Gastrocnemius medialis (tissue), 4 donors: ENCODE measurements around the gene GALNT6. TPM values are rescaled to one million over a fixed set of nuclear protein-coding genes. Genes with fewer than 3 reads are reported as not detected.

Source experiments
- ATAC-seq, 2 donors: fragments of 150-250 bp; one replicate each; pipeline ENCODE4 v1.9.1; 2016
- DNase-seq, 2 donors: peaks; one replicate each; pipeline ENCODE4 v3.0.0-alpha.2; 2019
- H3K27ac ChIP-seq, 4 donors: fragments of 200-600 bp; sonication (generic); 1 replicate in 1 of 4; 2 replicates in 3 of 4; pipeline ENCODE4 v1.5.1; 2016 to 2018; ENCODE audit warnings: mild to moderate bottlenecking in 2 of 4, moderate library complexity in 1 of 4
- H3K27me3 ChIP-seq, 3 donors: fragments of 200-600 bp; sonication (generic) in 2 of 3; 1 replicate in 1 of 3; 2 replicates in 2 of 3; pipeline versions ENCODE4 v1.5.1 to v1.6.0; 2016 to 2019; ENCODE audit warnings: mild to moderate bottlenecking in 1 of 3, moderate library complexity in 1 of 3
- H3K36me3 ChIP-seq, 2 donors: fragments of 200-600 bp; sonication (generic) in 1 of 2; one replicate each; pipeline ENCODE4 v1.5.1; 2017 to 2018
- H3K4me1 ChIP-seq, 2 donors: fragments of 200-600 bp; sonication (generic) in 1 of 2; one replicate each; pipeline ENCODE4 v1.5.1; 2016 to 2017; ENCODE audit warnings: mild to moderate bottlenecking in 2 of 2
- H3K4me3 ChIP-seq, 4 donors: fragments of 200-600 bp; sonication (generic) in 3 of 4; 1 replicate in 1 of 4; 2 replicates in 3 of 4; pipeline ENCODE4 v1.5.1; 2016 to 2019; ENCODE audit warnings: mild to moderate bottlenecking in 2 of 4
- H3K9me3 ChIP-seq, 3 donors: fragments of 200-600 bp; sonication (generic) in 2 of 3; 1 replicate in 1 of 3; 2 replicates in 2 of 3; pipeline ENCODE4 v1.5.1; 2016 to 2019
- POLR2A ChIP-seq, 2 donors: fragments of 450-650 bp; IDR thresholded peaks; one replicate each; pipeline ENCODE4 v1.6.1; 2017; ENCODE audit warnings: antibody characterized with exemption in 2 of 2, mild to moderate bottlenecking in 2 of 2, moderate library complexity in 2 of 2
- in situ Hi-C, 4 donors: fragments of 200-750 bp; cut with MboI; loops; one replicate each; pipeline versions ENCODE4 v1.15.0 to v1.8.0; 2017; ENCODE audit warnings: low sequenced_read_pairs in 4 of 4
- intact Hi-C: fragments of 100-400 bp; cut with DNase I; formaldehyde crosslinking; loops from one replicate; pipeline ENCODE4 v1.15.1; 2023; ENCODE audit warnings: low total_unique reads
- total RNA-seq, 4 donors: library from RNA; depleted of rRNA; stranded (reverse); fragments of >200 nt; gene quantifications; one replicate each; pipeline versions ENCODE4 v1.1.0 to v1.2.3, GENCODE V29; 2016
- TF ChIP-seq, protein P1 (sequence below), 5 experiments: fragments of 450-650 bp in 3 of 5; fragments of 200-600 bp in 2 of 5; sonication (generic) in 2 of 5; IDR thresholded peaks in 4 of 5; conservative IDR thresholded peaks in 1 of 5; 1 replicate in 4 of 5; 2 replicates in 1 of 5; pipeline ENCODE4 v1.5.1; 2016 to 2019; ENCODE audit warnings: antibody characterized with exemption in 5 of 5, mild to moderate bottlenecking in 3 of 5, moderate library complexity in 3 of 5

The GALNT6 gene
- total RNA-seq, 4 donors from 2014 or later, result 0.24 to 0.51 (median 0.37) TPM

DNA sequence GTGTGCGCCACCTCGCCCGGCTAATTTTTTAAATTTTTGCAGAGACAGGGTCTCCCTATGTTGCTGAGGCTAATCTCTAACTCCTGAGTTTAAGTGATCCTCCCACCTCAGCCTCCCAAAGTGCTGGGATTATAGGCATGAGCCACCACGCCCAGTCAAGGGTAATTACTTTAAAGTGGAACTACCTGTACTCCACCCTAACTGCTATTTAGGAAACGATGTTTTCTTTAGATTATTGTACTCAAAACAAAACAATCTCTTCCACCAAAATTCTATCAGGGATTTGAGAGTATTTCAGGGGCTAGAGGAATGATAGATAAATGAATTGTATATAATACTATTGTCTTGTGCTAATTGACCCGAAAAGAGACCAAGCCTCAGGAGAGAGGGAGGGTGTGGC, 57.7 kb downstream of the GALNT6 start:
- ATAC-seq, result no peak
- no peak overlapping the region for H3K4me3 ChIP-seq
- no peak for DNase-seq
- H3K36me3 ChIP-seq, result no peaks in the 10 kb centered on the region
- no peak overlapping the region for H3K27ac ChIP-seq
- in situ Hi-C loops (loop anchor here in 2 of 4 donors (25.0 kb wide), 2 partner anchors 496 to 521 kb away; partner anchors contain the start of gene TMPRSS12 (in 1 of the 2)), intact Hi-C loops (no loop called here)
- TF ChIP-seq, protein P1, sequence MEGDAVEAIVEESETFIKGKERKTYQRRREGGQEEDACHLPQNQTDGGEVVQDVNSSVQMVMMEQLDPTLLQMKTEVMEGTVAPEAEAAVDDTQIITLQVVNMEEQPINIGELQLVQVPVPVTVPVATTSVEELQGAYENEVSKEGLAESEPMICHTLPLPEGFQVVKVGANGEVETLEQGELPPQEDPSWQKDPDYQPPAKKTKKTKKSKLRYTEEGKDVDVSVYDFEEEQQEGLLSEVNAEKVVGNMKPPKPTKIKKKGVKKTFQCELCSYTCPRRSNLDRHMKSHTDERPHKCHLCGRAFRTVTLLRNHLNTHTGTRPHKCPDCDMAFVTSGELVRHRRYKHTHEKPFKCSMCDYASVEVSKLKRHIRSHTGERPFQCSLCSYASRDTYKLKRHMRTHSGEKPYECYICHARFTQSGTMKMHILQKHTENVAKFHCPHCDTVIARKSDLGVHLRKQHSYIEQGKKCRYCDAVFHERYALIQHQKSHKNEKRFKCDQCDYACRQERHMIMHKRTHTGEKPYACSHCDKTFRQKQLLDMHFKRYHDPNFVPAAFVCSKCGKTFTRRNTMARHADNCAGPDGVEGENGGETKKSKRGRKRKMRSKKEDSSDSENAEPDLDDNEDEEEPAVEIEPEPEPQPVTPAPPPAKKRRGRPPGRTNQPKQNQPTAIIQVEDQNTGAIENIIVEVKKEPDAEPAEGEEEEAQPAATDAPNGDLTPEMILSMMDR (IDR thresholded peaks at IDR 0.05 in 4 of 5, conservative IDR thresholded peaks at IDR 0.05 in 1 of 5), result no peak
- no peak for TF ChIP-seq POLR2A (IDR thresholded peaks at IDR 0.05)
- H3K4me1 ChIP-seq, result no peaks in the 10 kb centered on the region
- no peaks in the 10 kb centered on the region for H3K9me3 ChIP-seq
- no peaks in the 10 kb centered on the region for H3K27me3 ChIP-seq

DNA sequence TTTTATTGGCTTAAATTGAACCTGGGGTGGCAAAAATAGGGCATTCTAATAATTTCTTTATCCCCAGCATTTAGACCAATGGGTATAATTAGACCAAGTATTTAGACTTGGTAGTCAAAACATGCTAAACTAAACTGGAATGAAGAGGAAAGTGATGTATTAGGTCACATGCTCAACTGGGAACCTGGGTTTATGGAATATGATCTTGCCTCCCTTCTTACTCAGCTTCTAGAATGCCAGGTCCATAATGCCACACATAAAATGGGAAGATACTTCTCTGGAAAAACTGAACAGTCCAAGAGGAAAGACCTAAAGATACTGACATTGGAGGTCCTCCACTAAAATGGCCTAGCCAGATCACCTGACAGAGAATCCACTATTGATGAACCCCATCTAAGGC, 61.0 kb downstream of the GALNT6 start:
- H3K27ac ChIP-seq, result no peak overlapping the region
- H3K4me1 ChIP-seq, result peaks cover 0 to 5% of the 10 kb centered on the region in 2 donors
- H3K4me3 ChIP-seq, result no peak overlapping the region
- DNase-seq (no peak), ATAC-seq (no peak)
- TF ChIP-seq POLR2A (IDR thresholded peaks at IDR 0.05), result no peak
- TF ChIP-seq, protein P1 (IDR thresholded peaks at IDR 0.05 in 4 of 5, conservative IDR thresholded peaks at IDR 0.05 in 1 of 5), result no peak
- intact Hi-C loops (no loop called here), in situ Hi-C loops (loop anchor here in 2 of 4 donors (25.0 kb wide), 2 partner anchors 493 to 518 kb away; partner anchors contain the start of gene TMPRSS12 (in 1 of the 2))
- no peaks in the 10 kb centered on the region for H3K36me3 ChIP-seq
- H3K9me3 ChIP-seq, result no peaks in the 10 kb centered on the region
- no peaks in the 10 kb centered on the region for H3K27me3 ChIP-seq

DNA sequence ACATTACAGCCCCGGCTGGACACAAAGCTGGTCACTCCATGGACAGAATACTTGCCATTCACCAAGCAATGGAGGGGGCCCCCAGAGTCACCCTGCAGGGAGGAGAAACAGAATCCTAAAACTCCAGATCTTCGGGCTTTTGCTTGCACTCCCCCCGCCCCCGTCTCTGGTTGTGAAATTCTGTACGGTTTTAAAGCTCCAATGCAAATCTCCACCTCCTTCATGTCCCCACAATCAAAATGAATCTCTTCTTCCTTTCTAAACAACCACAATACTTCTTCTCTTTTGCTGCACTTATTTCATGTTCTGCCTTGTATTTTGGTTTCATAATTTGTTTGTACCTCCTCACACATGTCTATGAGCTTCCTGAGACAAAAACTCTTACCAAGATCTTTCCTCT, 61.5 kb downstream of the GALNT6 start:
- no peaks in the 10 kb centered on the region for H3K9me3 ChIP-seq
- DNase-seq, result no peak
- H3K4me3 ChIP-seq, result no peak overlapping the region
- H3K36me3 ChIP-seq, result no peaks in the 10 kb centered on the region
- H3K27me3 ChIP-seq, result no peaks in the 10 kb centered on the region
- no peak for TF ChIP-seq POLR2A (IDR thresholded peaks at IDR 0.05)
- TF ChIP-seq, protein P1 (IDR thresholded peaks at IDR 0.05 in 4 of 5, conservative IDR thresholded peaks at IDR 0.05 in 1 of 5), result no peak
- H3K4me1 ChIP-seq, result peaks cover 0 to 5% of the 10 kb centered on the region in 2 donors
- in situ Hi-C loops (loop anchor here in 2 of 4 donors (25.0 kb wide), 2 partner anchors 492 to 517 kb away; partner anchors contain the start of gene TMPRSS12 (in 1 of the 2)), intact Hi-C loops (no loop called here)
- no peak overlapping the region for H3K27ac ChIP-seq
- ATAC-seq, result no peak

DNA sequence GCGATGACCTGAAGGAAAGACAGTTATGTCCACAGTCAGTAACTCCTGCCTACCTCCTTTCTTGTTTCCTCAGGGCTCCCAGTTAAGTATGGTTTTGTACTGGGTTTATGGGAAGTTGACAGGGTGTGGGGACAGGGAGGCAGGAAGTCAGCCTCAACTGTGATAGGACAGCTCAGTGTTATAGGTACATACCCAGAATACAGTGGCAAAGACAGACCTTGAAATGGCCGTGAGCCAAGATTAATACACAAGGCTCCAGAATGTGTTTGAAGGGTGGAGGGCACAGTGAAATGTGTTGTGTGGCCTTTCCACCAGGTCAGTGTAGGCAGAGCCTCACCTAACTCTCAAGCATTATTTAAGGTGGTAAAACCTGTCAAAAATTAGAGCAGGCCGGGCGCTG, 62.6 kb downstream of the GALNT6 start:
- ATAC-seq (no peak), DNase-seq (no peak)
- in situ Hi-C loops, result loop anchor here in 2 of 4 donors (25.0 kb wide), 2 partner anchors 491 to 516 kb away; partner anchors contain the start of gene TMPRSS12 (in 1 of the 2)
- H3K27me3 ChIP-seq, result no peaks in the 10 kb centered on the region
- TF ChIP-seq POLR2A (IDR thresholded peaks at IDR 0.05), result no peak
- H3K9me3 ChIP-seq, result no peaks in the 10 kb centered on the region
- H3K27ac ChIP-seq, result no peak overlapping the region
- peaks cover 0 to 5% of the 10 kb centered on the region in 2 donors for H3K4me1 ChIP-seq
- no peaks in the 10 kb centered on the region for H3K36me3 ChIP-seq
- intact Hi-C loops, result no loop called here
- H3K4me3 ChIP-seq, result no peak overlapping the region

DNA sequence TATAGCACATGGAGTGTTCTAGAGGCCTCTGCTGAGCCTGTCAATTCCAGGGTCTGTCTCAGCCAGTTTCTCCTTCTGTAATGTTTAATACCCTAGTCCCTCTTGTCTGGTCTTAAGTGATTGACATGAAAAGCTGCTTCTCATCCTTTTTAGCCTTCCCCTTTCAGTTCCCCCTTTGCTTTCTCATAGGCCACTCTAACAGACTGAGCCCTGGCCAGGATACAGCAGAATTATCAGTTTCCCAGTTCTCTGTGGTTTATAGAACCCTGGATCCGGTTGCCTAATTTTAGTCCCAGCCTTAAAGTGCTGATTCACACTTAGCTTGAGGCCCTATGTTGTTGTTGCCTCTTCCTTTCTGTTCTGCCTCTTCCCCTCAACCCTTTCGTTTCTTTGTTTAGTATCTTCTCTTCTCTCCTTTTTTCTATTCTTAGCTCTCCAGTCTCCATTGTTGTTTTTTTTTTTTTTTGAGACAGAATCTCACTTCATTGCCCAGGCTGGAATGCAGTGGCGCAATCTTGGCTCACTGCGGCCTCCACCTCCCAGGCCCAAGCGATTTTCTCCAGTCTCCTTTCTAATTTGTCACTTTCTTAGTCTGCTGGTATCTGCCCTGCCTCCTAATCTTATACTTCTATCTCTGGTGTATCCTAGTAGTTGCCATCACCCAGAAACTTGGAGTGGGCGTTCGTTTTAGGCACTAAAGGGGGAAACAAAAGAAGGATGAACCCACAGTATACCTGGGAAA, 64.3 kb downstream of the GALNT6 start:
- in situ Hi-C loops (loop anchor here in 2 of 4 donors (25.0 kb wide), 2 partner anchors 490 to 515 kb away; partner anchors contain the start of gene TMPRSS12 (in 1 of the 2)), intact Hi-C loops (no loop called here)
- no peak for DNase-seq
- H3K27me3 ChIP-seq, result no peaks in the 10 kb centered on the region
- peaks cover 0 to 5% of the 10 kb centered on the region in 2 donors for H3K4me1 ChIP-seq
- no peaks in the 10 kb centered on the region for H3K36me3 ChIP-seq
- TF ChIP-seq POLR2A (IDR thresholded peaks at IDR 0.05), result no peak
- TF ChIP-seq, protein P1 (IDR thresholded peaks at IDR 0.05 in 4 of 5, conservative IDR thresholded peaks at IDR 0.05 in 1 of 5), result no peak
- no peak overlapping the region for H3K27ac ChIP-seq
- ATAC-seq, result peak in 1 of 2 donors; percentile 44
- no peaks in the 10 kb centered on the region for H3K9me3 ChIP-seq
- no peak overlapping the region for H3K4me3 ChIP-seq
